HL-60 (cell line): ENCODE measurements around the gene FREM1.

Experiments
- CTCF ChIP-seq: IDR thresholded peaks from one replicate; pipeline ENCODE4 v1.5.1; 2011; ENCODE audit warnings: low read length, control low read depth, inconsistent platforms; ENCODE audit not compliant: insufficient read depth
- GABPA ChIP-seq: IDR thresholded peaks from 2 replicates; pipeline ENCODE4 v1.6.1; 2012; ENCODE audit warnings: low read depth
- POLR2AphosphoS5 ChIP-seq: IDR thresholded peaks from 2 replicates; pipeline ENCODE4 v1.6.1; 2012; ENCODE audit warnings: low read depth
- REST ChIP-seq: IDR thresholded peaks from 2 replicates; pipeline ENCODE4 v1.6.1; 2012; ENCODE audit warnings: low read depth; ENCODE audit not compliant: insufficient replicate concordance

- TF ChIP-seq CTCF (no peak), REST (no peak), GABPA (no peak), POLR2AphosphoS5 (no peak)
Observed at GRCh38 chr9:14906000-14906399, 4.2 kb downstream of the FREM1 start.
